HG03378 (cell line): ENCODE data around the gene ALKBH6.

Source experiments
- ATAC-seq: cut with Tn5 transposase; IDR thresholded peaks from one replicate; pipeline ENCODE4 v1.9.1; 2021; ENCODE audit warnings: mild to moderate bottlenecking, moderate library complexity; ENCODE audit not compliant: unreplicated experiment

ALKBH6 gene

DNA sequence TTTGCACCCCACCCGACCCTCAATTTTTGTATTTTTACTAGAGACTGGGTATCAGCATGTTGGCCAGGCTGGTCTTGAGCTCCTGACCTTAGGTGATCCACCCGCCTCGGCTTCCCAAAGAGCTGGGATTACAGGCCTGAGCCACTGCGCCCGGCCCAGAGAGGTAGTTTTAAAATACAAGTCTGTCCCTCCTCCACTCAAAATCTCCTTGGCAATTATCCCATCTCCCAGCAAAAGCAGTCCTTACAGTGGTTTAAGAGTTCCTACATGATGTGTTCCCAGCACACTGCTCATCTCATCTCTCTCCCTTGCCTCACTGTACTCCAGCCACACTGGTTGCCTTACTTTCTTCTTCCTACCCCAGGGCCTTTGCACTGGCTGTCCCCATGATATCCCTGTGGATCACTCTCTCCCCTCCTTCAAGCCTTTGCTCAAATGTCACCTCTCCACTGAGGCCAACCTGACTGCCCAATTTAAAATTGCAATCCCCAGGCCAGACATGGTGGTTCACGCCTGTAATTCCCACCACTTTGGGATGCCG is 53.5 kb downstream of the ALKBH6 start:
- no peak for ATAC-seq

DNA sequence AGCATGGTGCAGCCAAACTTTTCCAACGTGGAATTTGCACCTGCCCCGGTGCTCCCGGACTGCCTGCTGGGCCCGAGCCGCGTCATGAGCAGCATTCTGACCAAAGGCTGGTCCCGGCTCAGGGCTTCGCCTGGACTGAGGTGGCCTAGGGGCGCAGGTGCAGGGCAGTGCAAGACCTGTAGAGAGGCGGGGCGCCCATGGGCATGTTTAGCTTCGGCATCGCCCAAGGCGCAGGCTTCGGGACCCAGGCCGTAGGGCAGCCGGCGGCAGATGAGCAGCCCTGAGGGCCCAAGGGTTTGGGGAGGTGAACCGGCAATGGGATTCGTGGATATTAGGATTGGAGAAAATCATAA is 54.1 kb downstream of the ALKBH6 start:
- ATAC-seq, result no peak
